Sigmoid colon (tissue), 7 donors: ENCODE data around the gene MBNL1. TPM values are rescaled to one million over a fixed set of nuclear protein-coding genes. Genes with fewer than 3 reads are reported as not detected.
A peak's percentile ranks its signal among the peaks of the same experiment; 100 is the strongest.

ENCODE experiments used
- DNase-seq: peaks from one replicate; pipeline ENCODE4 v3.0.0-alpha.2; 2019
- H3K27ac ChIP-seq, 4 donors: fragments of 200-600 bp; sonication (generic); one replicate each; pipeline ENCODE4 v1.5.1; 2016 to 2019; ENCODE audit warnings: mild to moderate bottlenecking in 1 of 4
- H3K27me3 ChIP-seq, 3 donors: fragments of 200-600 bp; sonication (generic); one replicate each; pipeline ENCODE4 v1.5.1; 2019; ENCODE audit warnings: mild to moderate bottlenecking in 1 of 3
- H3K36me3 ChIP-seq, 4 donors: fragments of 200-600 bp; sonication (generic); one replicate each; pipeline ENCODE4 v1.5.1; 2016 to 2019
- H3K4me1 ChIP-seq, 4 donors: fragments of 200-600 bp; sonication (generic); one replicate each; pipeline ENCODE4 v1.5.1; 2017 to 2019
- H3K4me3 ChIP-seq, 4 donors: fragments of 200-600 bp; sonication (generic); one replicate each; pipeline ENCODE4 v1.5.1; 2017 to 2019; ENCODE audit warnings: mild to moderate bottlenecking in 2 of 4, moderate library complexity in 1 of 4
- H3K9me3 ChIP-seq, 4 donors: fragments of 200-600 bp in 3 of 4; sonication (generic) in 3 of 4; one replicate each; pipeline versions ENCODE4 v1.5.1 to v1.6.1; 2013 to 2019
- EP300 ChIP-seq, 4 donors: sonication (generic); formaldehyde crosslinking; IDR thresholded peaks; one replicate each; pipeline ENCODE4 v1.6.1; 2017; ENCODE audit warnings: antibody characterized with exemption in 4 of 4
- POLR2A ChIP-seq, 2 donors: fragments of 450-650 bp; IDR thresholded peaks; one replicate each; pipeline ENCODE4 v1.6.1; 2016; ENCODE audit warnings: antibody characterized with exemption in 2 of 2, mild to moderate bottlenecking in 2 of 2, moderate library complexity in 2 of 2
- POLR2AphosphoS5 ChIP-seq, 4 donors: sonication (generic); formaldehyde crosslinking; IDR thresholded peaks; one replicate each; pipeline ENCODE4 v1.6.1; 2017; ENCODE audit warnings: antibody characterized with exemption in 4 of 4
- WGBS, 2 donors: extraction: QIAGEN DNeasy Blood & Tissue Kit; methylation state at CpG; one replicate each; pipeline ENCODE4 v1.1.7; 2013; 5-methylcytosine and 5-hydroxymethylcytosine counted together
- intact Hi-C: fragments of 100-400 bp; cut with DNase I; formaldehyde crosslinking; loops from one replicate; pipeline ENCODE4 v1.15.1; 2023
- polyA plus RNA-seq, 3 donors: library from polyadenylated mRNA; stranded (reverse); fragments of 200-250 nt; gene quantifications; one replicate each; pipeline ENCODE4 v1.2.3, GENCODE V29; 2013
- total RNA-seq, 4 donors: library from RNA; depleted of rRNA; stranded (reverse); fragments of >200 nt; gene quantifications; one replicate each; pipeline ENCODE4 v1.1.0, GENCODE V29; 2016
- TF ChIP-seq, protein P1 (sequence below), 4 experiments: fragments of 450-650 bp in 3 of 4; fragments of 200-600 bp in 1 of 4; IDR thresholded peaks; one replicate each; pipeline ENCODE4 v1.5.1; 2016 to 2019; ENCODE audit warnings: antibody characterized with exemption in 4 of 4, mild to moderate bottlenecking in 3 of 4, moderate library complexity in 2 of 4
- donor health status: healthy with polysubstance abuse.
- donor health status: Bipolar disorder and iron deficiency.
- donor health status: healthy.

The MBNL1 gene
- total and polyA plus RNA-seq, 7 donors = 60.5 to 898 (median 602) TPM

- WGBS, 2 donors = 62 to 75% methylated on average over 6 of the region's 6 CpGs
- no peaks in the 10 kb centered on the region for H3K27me3 ChIP-seq
- intact Hi-C loops = no loop called here
- DNase-seq = no peak
- peaks cover 0 to 93% (median 78%) of the 10 kb centered on the region in 4 donors for H3K4me1 ChIP-seq
- peak overlapping the region in 1 of 4 donors; percentile 3 for H3K4me3 ChIP-seq
- H3K27ac ChIP-seq = peak overlapping the region in 3 of 4 donors; percentile 28 to 59 (median 50)
- H3K9me3 ChIP-seq = no peaks in the 10 kb centered on the region
- TF ChIP-seq, protein P1, sequence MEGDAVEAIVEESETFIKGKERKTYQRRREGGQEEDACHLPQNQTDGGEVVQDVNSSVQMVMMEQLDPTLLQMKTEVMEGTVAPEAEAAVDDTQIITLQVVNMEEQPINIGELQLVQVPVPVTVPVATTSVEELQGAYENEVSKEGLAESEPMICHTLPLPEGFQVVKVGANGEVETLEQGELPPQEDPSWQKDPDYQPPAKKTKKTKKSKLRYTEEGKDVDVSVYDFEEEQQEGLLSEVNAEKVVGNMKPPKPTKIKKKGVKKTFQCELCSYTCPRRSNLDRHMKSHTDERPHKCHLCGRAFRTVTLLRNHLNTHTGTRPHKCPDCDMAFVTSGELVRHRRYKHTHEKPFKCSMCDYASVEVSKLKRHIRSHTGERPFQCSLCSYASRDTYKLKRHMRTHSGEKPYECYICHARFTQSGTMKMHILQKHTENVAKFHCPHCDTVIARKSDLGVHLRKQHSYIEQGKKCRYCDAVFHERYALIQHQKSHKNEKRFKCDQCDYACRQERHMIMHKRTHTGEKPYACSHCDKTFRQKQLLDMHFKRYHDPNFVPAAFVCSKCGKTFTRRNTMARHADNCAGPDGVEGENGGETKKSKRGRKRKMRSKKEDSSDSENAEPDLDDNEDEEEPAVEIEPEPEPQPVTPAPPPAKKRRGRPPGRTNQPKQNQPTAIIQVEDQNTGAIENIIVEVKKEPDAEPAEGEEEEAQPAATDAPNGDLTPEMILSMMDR (IDR thresholded peaks at IDR 0.05) = no peak
- TF ChIP-seq POLR2AphosphoS5 (IDR thresholded peaks at IDR 0.05) = no peak
- no peak for TF ChIP-seq EP300 (IDR thresholded peaks at IDR 0.05)
- TF ChIP-seq POLR2A (IDR thresholded peaks at IDR 0.05) = no peak
- H3K36me3 ChIP-seq = no peaks in the 10 kb centered on the region
These were observed 19.3 kb downstream of the MBNL1 start for GRCh38 chr3:152287898-152288576.

DNA sequence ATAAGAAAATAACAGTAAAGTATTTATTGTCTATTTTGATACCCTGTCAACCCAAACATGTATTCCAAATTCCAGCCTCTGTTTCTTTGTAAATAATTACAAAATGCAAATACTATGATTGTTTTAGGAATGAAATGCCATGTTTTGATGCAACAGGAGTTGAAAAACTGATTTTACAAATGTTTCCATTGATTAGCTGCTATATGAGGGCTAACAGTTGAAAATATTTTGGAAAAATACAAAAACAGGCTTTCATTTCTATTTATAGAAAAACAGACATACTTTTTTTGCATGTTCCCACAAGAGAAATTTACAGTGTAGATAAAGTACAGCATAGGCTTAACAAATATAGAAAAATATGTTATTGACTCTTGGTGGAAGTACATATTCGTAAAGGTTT lies 20.0 kb downstream of the MBNL1 start:
- DNase-seq = no peak
- intact Hi-C loops = no loop called here
- 89 to 91% methylated on average over 1 of the region's 1 CpG for WGBS, 2 donors
- Histone ChIP-seq H3K9me3 (no peaks in the 10 kb centered on the region), H3K4me3 (no peak overlapping the region), H3K27ac (peak overlapping the region in 3 of 4 donors; percentile 28 to 59 (median 50)), H3K4me1 (peaks cover 0 to 93% (median 77%) of the 10 kb centered on the region in 4 donors), H3K36me3 (no peaks in the 10 kb centered on the region), H3K27me3 (no peaks in the 10 kb centered on the region)
- TF ChIP-seq POLR2A (IDR thresholded peaks at IDR 0.05) (no peak), EP300 (IDR thresholded peaks at IDR 0.05) (no peak), POLR2AphosphoS5 (IDR thresholded peaks at IDR 0.05) (no peak)
- TF ChIP-seq, protein P1 (IDR thresholded peaks at IDR 0.05) = no peak

DNA sequence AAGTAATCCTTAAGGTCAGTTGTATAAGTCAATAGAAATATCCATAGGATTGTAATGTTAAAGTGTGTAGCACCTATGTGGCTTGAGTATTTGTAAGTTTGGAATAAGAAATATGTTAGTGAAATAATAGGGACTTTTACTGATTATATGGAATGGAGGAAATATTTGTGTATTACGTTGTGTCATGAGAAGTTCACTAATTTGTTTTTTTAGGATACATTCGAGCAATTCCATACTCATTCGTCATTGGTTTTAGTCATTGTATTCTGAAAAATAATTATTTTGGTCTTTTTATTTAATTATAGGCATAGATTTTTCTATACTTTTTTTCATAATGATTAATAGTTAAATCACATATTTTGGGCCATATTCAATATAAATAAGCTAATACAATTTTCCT lies 21.0 kb downstream of the MBNL1 start:
- Histone ChIP-seq H3K9me3 (no peaks in the 10 kb centered on the region), H3K36me3 (no peaks in the 10 kb centered on the region), H3K4me1 (peaks cover 0 to 91% (median 73%) of the 10 kb centered on the region in 4 donors), H3K27ac (peak overlapping the region in 2 of 4 donors; percentile 51 to 84), H3K4me3 (no peak overlapping the region), H3K27me3 (no peaks in the 10 kb centered on the region)
- DNase-seq = no peak
- 87 to 88% methylated on average over 3 of the region's 3 CpGs for WGBS, 2 donors
- intact Hi-C loops = no loop called here
- TF ChIP-seq, protein P1 (IDR thresholded peaks at IDR 0.05) = no peak
- TF ChIP-seq POLR2A (IDR thresholded peaks at IDR 0.05) (no peak), POLR2AphosphoS5 (IDR thresholded peaks at IDR 0.05) (no peak), EP300 (IDR thresholded peaks at IDR 0.05) (no peak)

DNA sequence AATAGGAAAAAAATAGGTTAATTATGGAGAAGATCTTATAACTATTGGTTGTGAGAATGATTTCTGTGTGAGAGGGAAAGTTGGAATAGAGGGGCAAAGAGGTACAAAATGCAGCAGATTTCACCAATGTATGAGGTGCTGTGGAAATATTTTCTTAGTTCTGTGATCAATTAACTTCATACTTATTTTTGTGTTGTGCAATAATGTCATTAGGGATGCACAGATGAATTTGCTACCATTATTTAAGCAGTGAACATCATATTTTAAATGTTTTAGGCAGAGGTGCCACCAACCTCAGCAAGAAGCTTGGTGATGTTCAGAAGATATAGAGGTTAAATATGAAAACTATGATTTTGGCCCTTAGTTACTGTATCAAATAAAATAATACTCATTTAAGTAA lies 21.6 kb downstream of the MBNL1 start:
- Histone ChIP-seq H3K4me3 (no peak overlapping the region), H3K9me3 (no peaks in the 10 kb centered on the region), H3K27ac (peak overlapping the region in 2 of 4 donors; percentile 51 to 84), H3K4me1 (peaks cover 0 to 93% (median 73%) of the 10 kb centered on the region in 4 donors), H3K36me3 (no peaks in the 10 kb centered on the region), H3K27me3 (no peaks in the 10 kb centered on the region)
- intact Hi-C loops = no loop called here
- TF ChIP-seq, protein P1 (IDR thresholded peaks at IDR 0.05) = no peak
- TF ChIP-seq POLR2A (IDR thresholded peaks at IDR 0.05) (no peak), EP300 (IDR thresholded peaks at IDR 0.05) (no peak), POLR2AphosphoS5 (IDR thresholded peaks at IDR 0.05) (no peak)
- no peak for DNase-seq
